H9 (cell line): ENCODE measurements around the gene ALLC. TPM values are rescaled to one million over a fixed set of nuclear protein-coding genes. Genes with fewer than 3 reads are reported as not detected.

Experiments used
- DNase-seq: peaks from one replicate; pipeline ENCODE4 v3.0.0-alpha.2; 2017
- H2AFZ ChIP-seq: one replicate; pipeline ENCODE4 v1.6.1; 2013; ENCODE audit warnings: mild to moderate bottlenecking, low read length, control low read depth, moderate library complexity
- H2AK5ac ChIP-seq: 2 replicates; pipeline ENCODE4 v1.6.1; 2013; ENCODE audit warnings: low read length, control low read depth, mixed read lengths; ENCODE audit not compliant: insufficient read length
- H2BK120ac ChIP-seq: one replicate; pipeline ENCODE4 v1.6.1; 2013; ENCODE audit warnings: low read depth, mild to moderate bottlenecking, low read length, control low read depth, inconsistent platforms; ENCODE audit not compliant: poor library complexity, severe bottlenecking
- H2BK12ac ChIP-seq: 2 replicates; pipeline ENCODE4 v1.6.1; 2013; ENCODE audit warnings: low read length, control low read depth, mixed read lengths, low read depth; ENCODE audit not compliant: insufficient read length
- H2BK15ac ChIP-seq: 2 replicates; pipeline ENCODE4 v1.6.1; 2013; ENCODE audit warnings: low read depth, low read length, control low read depth
- H2BK20ac ChIP-seq: one replicate; pipeline ENCODE4 v1.6.1; 2013; ENCODE audit warnings: low read depth, mild to moderate bottlenecking, low read length, control low read depth, inconsistent platforms; ENCODE audit not compliant: poor library complexity, severe bottlenecking
- H2BK5ac ChIP-seq: 2 replicates; pipeline ENCODE4 v1.6.1; 2013; ENCODE audit warnings: low read length, control low read depth, mixed read lengths; ENCODE audit not compliant: insufficient read length
- H3K14ac ChIP-seq: 2 replicates; pipeline ENCODE4 v1.6.1; 2013; ENCODE audit warnings: low read length, control low read depth; ENCODE audit not compliant: insufficient read depth
- H3K18ac ChIP-seq: 2 replicates; pipeline ENCODE4 v1.6.1; 2013; ENCODE audit warnings: low read depth, mild to moderate bottlenecking, mixed read lengths, low read length, control low read depth; ENCODE audit not compliant: insufficient read length
- H3K23ac ChIP-seq: 2 replicates; pipeline ENCODE4 v1.6.1; 2013; ENCODE audit warnings: low read length, control low read depth, mixed read lengths, low read depth; ENCODE audit not compliant: insufficient read length
- H3K23me2 ChIP-seq: 2 replicates; pipeline ENCODE4 v1.6.1; 2013; ENCODE audit warnings: low read depth, mild to moderate bottlenecking, mixed read lengths, low read length, control low read depth; ENCODE audit not compliant: insufficient read length, poor library complexity, severe bottlenecking
- H3K27ac ChIP-seq: 2 replicates; pipeline ENCODE4 v1.5.1; 2013; ENCODE audit warnings: low read length, control low read depth, mixed read lengths, low read depth; ENCODE audit not compliant: insufficient read length
- H3K27me3 ChIP-seq: 2 replicates; pipeline ENCODE4 v1.6.1; 2013; ENCODE audit warnings: low read length, control low read depth, inconsistent platforms; ENCODE audit not compliant: insufficient read depth
- H3K4ac ChIP-seq: 2 replicates; pipeline ENCODE4 v1.6.1; 2013; ENCODE audit warnings: low read depth, mild to moderate bottlenecking, control low read depth, inconsistent platforms, low read length, moderate library complexity
- H3K4me1 ChIP-seq: 2 replicates; pipeline ENCODE4 v1.6.1; 2013; ENCODE audit warnings: low read length, control low read depth, inconsistent platforms; ENCODE audit not compliant: insufficient read depth
- H3K4me2 ChIP-seq: 2 replicates; pipeline ENCODE4 v1.6.1; 2013; ENCODE audit warnings: low read length, control low read depth, mixed read lengths; ENCODE audit not compliant: insufficient read length, insufficient read depth
- H3K56ac ChIP-seq: 2 replicates; pipeline ENCODE4 v1.6.1; 2013; ENCODE audit warnings: low read depth, mild to moderate bottlenecking, mixed read lengths, low read length, control low read depth; ENCODE audit not compliant: insufficient read length
- H3K79me1 ChIP-seq: 2 replicates; pipeline ENCODE4 v1.6.1; 2013; ENCODE audit warnings: low read depth, mild to moderate bottlenecking, moderate library complexity, low read length, control low read depth, inconsistent platforms; ENCODE audit not compliant: insufficient read depth, poor library complexity, severe bottlenecking
- H3K79me2 ChIP-seq: 2 replicates; pipeline ENCODE4 v1.6.1; 2013; ENCODE audit warnings: low read length, control low read depth, inconsistent platforms; ENCODE audit not compliant: insufficient read depth
- H3K9ac ChIP-seq: 2 replicates; pipeline ENCODE4 v1.6.1; 2013; ENCODE audit warnings: low read length, control low read depth, mixed read lengths; ENCODE audit not compliant: insufficient read length; ENCODE audit errors: extremely low read depth
- H3K9me3 ChIP-seq: one replicate; pipeline ENCODE4 v1.6.1; 2013; ENCODE audit warnings: low read depth, low read length, inconsistent platforms; ENCODE audit not compliant: control insufficient read depth
- H3T11ph ChIP-seq: one replicate; pipeline ENCODE4 v1.6.1; 2013; ENCODE audit warnings: mild to moderate bottlenecking, low read length, control low read depth, inconsistent platforms
- H4K20me1 ChIP-seq: one replicate; pipeline ENCODE4 v1.6.1; 2013; ENCODE audit not compliant: control insufficient read depth, insufficient read length, insufficient read depth
- H4K5ac ChIP-seq: 2 replicates; pipeline ENCODE4 v1.6.1; 2013; ENCODE audit warnings: low read depth, mild to moderate bottlenecking, mixed read lengths, low read length, control low read depth; ENCODE audit not compliant: insufficient read length
- H4K8ac ChIP-seq: replicated peaks from 2 replicates; pipeline ENCODE4 v1.6.1; 2013; ENCODE audit warnings: low read length, control low read depth, mixed read lengths, low read depth; ENCODE audit not compliant: insufficient read length
- H4K91ac ChIP-seq: 2 replicates; pipeline ENCODE4 v1.6.1; 2013; ENCODE audit warnings: low read depth, mild to moderate bottlenecking, moderate library complexity, mixed read lengths, low read length, control low read depth; ENCODE audit not compliant: insufficient read length
- H3K27ac Mint-ChIP-seq, 3 experiments: 2 replicates in 2 of 3; 3 replicates in 1 of 3; pipeline ENCODE4 v1.8.0; 2020 to 2021; ENCODE audit warnings: mixed read lengths in 3 of 3, mild to moderate bottlenecking in 1 of 3, moderate library complexity in 1 of 3
- H3K27me3 Mint-ChIP-seq: 2 replicates; pipeline ENCODE4 v1.8.0; 2021; ENCODE audit warnings: low read depth, mild to moderate bottlenecking, moderate library complexity, mixed read lengths
- H3K36me3 Mint-ChIP-seq, 3 experiments: 2 replicates in 2 of 3; 3 replicates in 1 of 3; pipeline ENCODE4 v1.8.0; 2020 to 2021; ENCODE audit warnings: low read depth in 3 of 3, mixed read lengths in 3 of 3; ENCODE audit not compliant: insufficient read depth in 1 of 3
- H3K4me1 Mint-ChIP-seq, 2 experiments: 2 replicates each; pipeline ENCODE4 v1.8.0; 2020; ENCODE audit warnings: mixed read lengths in 2 of 2
- H3K4me3 Mint-ChIP-seq, 2 experiments: 2 replicates in 1 of 2; 3 replicates in 1 of 2; pipeline ENCODE4 v1.8.0; 2020 to 2021; ENCODE audit warnings: mild to moderate bottlenecking in 2 of 2, mixed read lengths in 2 of 2, moderate library complexity in 1 of 2
- H3K9me3 Mint-ChIP-seq, 2 experiments: 2 replicates in 1 of 2; 3 replicates in 1 of 2; pipeline ENCODE4 v1.8.0; 2020; ENCODE audit warnings: mild to moderate bottlenecking in 2 of 2, mixed read lengths in 2 of 2, moderate library complexity in 1 of 2
- CTCF ChIP-seq: fragments of 200-600 bp; sonication (generic); conservative IDR thresholded peaks from 3 replicates; pipeline ENCODE4 v1.8.0; 2021; ENCODE audit warnings: antibody characterized with exemption, mild to moderate bottlenecking
- WGBS: extraction: QIAGEN DNeasy Blood & Tissue Kit; methylation state at CpG from one replicate; pipeline ENCODE4 v1.1.7; 2013; ENCODE audit warnings: missing lambda C conversion rate, low lambda C conversion rate, mixed read lengths; ENCODE audit not compliant: insufficient read length; ENCODE audit errors: extremely low coverage; 5-methylcytosine and 5-hydroxymethylcytosine counted together
- total RNA-seq: library from RNA; stranded (reverse); gene quantifications from 2 replicates; pipeline ENCODE4 v1.2.1, GENCODE V29; 2021

Gene ALLC
- total RNA-seq, 1 experiment from 2014 or later: not detected

- no peak overlapping the region for H3K18ac ChIP-seq
- H3K14ac ChIP-seq: no peak overlapping the region; the same call in 1 of the 2 replicates
- H3K56ac ChIP-seq: no peak overlapping the region
- Mint-ChIP-seq H3K4me1 (peaks cover 13 to 24% of the 10 kb centered on the region in 2 experiments), H3K27me3 (peaks cover 22% of the 10 kb centered on the region), H3K9me3 (no peaks in the 10 kb centered on the region), H3K4me3 (no peak overlapping the region), H3K36me3 (no peaks in the 10 kb centered on the region), H3K27ac (no peak overlapping the region; a peak in 1 of 7 replicates)
- DNase-seq: no peak
- no peak overlapping the region for H4K8ac ChIP-seq
- no peak overlapping the region for H3K4me2 ChIP-seq
- WGBS: no CpG with 5 or more reads among the region's 15 CpGs
- no peaks in the 10 kb centered on the region for H3K23me2 ChIP-seq
- H2BK20ac ChIP-seq: no peak overlapping the region
- H4K5ac ChIP-seq: no peak overlapping the region
- H2AK5ac ChIP-seq: no peak overlapping the region
- H3K79me2 ChIP-seq: no peaks in the 10 kb centered on the region
- no peaks in the 10 kb centered on the region for H3K27me3 ChIP-seq
- no peak overlapping the region for H2BK5ac ChIP-seq
- H3K23ac ChIP-seq: no peak overlapping the region
- no peak overlapping the region for H2AFZ ChIP-seq
- no peak overlapping the region for H2BK120ac ChIP-seq
- no peaks in the 10 kb centered on the region for H3K4me1 ChIP-seq
- no peak overlapping the region for H2BK12ac ChIP-seq
- H2BK15ac ChIP-seq: no peak overlapping the region
- no peaks in the 10 kb centered on the region for H3K79me1 ChIP-seq
- H3T11ph ChIP-seq: no peak overlapping the region
- no peak for TF ChIP-seq CTCF
- no peak overlapping the region for H4K91ac ChIP-seq
- no peak overlapping the region for H3K27ac ChIP-seq
- H4K20me1 ChIP-seq: no peaks in the 10 kb centered on the region
- no peaks in the 10 kb centered on the region for H3K9me3 ChIP-seq
- H3K9ac ChIP-seq: no peak overlapping the region
- no peak overlapping the region for H3K4ac ChIP-seq
Measured at GRCh38 chr2:3631161-3631850, 26.7 kb upstream of the ALLC start.
